Measurements from ENCODE around the gene TBC1D30.

DNA sequence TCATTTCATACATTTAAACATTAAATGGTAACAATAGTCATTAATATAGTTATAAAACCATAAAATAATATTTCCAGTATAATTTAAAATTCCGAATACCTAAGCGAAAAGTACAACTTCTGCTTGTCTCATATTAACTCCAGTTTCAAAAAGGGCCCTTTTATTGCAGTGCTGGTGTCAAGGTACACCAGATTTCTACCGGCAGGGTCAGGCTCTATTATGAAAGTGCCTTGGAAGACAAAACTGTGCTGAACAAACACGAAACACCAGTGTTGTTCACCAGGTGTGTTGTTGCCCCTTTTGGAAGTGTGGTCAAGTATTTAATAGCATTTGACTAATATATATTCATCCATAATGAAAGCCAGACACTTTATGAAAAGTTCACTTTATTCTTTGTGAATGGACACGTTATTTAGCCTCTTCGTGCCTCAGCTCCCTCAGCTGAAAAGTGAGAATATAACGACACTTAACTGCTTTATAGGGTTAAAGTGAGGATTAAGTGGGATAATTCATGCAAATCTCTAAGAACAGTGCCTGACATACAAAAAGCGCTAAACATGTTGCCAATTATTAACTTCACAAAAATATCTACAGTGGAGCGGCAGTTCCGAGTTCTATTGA, 45.0 kb upstream of the TBC1D30 start:
- TF ChIP-seq POLR2A (IDR thresholded peaks at IDR 0.05) (no peak), EP300 (IDR thresholded peaks at IDR 0.05) (no peak), POLR2AphosphoS5 (IDR thresholded peaks at IDR 0.05) (no peak)
- TF ChIP-seq, protein P1, sequence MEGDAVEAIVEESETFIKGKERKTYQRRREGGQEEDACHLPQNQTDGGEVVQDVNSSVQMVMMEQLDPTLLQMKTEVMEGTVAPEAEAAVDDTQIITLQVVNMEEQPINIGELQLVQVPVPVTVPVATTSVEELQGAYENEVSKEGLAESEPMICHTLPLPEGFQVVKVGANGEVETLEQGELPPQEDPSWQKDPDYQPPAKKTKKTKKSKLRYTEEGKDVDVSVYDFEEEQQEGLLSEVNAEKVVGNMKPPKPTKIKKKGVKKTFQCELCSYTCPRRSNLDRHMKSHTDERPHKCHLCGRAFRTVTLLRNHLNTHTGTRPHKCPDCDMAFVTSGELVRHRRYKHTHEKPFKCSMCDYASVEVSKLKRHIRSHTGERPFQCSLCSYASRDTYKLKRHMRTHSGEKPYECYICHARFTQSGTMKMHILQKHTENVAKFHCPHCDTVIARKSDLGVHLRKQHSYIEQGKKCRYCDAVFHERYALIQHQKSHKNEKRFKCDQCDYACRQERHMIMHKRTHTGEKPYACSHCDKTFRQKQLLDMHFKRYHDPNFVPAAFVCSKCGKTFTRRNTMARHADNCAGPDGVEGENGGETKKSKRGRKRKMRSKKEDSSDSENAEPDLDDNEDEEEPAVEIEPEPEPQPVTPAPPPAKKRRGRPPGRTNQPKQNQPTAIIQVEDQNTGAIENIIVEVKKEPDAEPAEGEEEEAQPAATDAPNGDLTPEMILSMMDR (IDR thresholded peaks at IDR 0.05), result no peak
